H1 (cell line): Measurements from ENCODE around the gene CMIP. TPM values are rescaled to one million over a fixed set of nuclear protein-coding genes. Genes with fewer than 3 reads are reported as not detected.

Experiments used
- BACH1 ChIP-seq: IDR thresholded peaks from 2 replicates; pipeline ENCODE4 v1.6.1; 2012; ENCODE audit warnings: low read length, improper control_type of control experiment
- E2F6 ChIP-seq: IDR thresholded peaks from 2 replicates; pipeline ENCODE4 v1.6.1; 2012; ENCODE audit warnings: inconsistent platforms
- TAF1 ChIP-seq: IDR thresholded peaks from 2 replicates; pipeline ENCODE4 v1.6.1; 2011; ENCODE audit warnings: mild to moderate bottlenecking, low read depth, low read length
- polyA plus RNA-seq, 7 experiments: library from polyadenylated mRNA; depleted of rRNA in 3 of 7; stranded (reverse) in 5 of 7; unstranded in 2 of 7; fragments of >200 nt in 5 of 7; fragments of 200-250 nt in 2 of 7; gene quantifications; 1 replicate in 5 of 7; 2 replicates in 1 of 7; 4 replicates in 1 of 7; pipeline versions ENCODE4 v1.2.1 to v1.2.3, GENCODE V29; 2011 to 2013; ENCODE audit warnings: missing spikeins in 2 of 7, mixed read lengths in 2 of 7
- total RNA-seq: library from RNA; stranded (reverse); fragmentation: NEBNext Ultra II Directional; extraction: Animal tissue kit (Norgen Biotek cat#: 25700); gene quantifications from 2 replicates; pipeline ENCODE4 v1.2.1, GENCODE V29; 2021

Gene CMIP
- total and polyA plus RNA-seq, 2 of the 8 experiments (the other 6 are each of a cell fraction or from before 2014, with no cell fraction given): 7.9 to 53.2 TPM

GRCh38 chr16:81466356-81466980, 21.9 kb downstream of the CMIP start (continued):
- no peak for TF ChIP-seq E2F6
- no peak for TF ChIP-seq BACH1
- no peak for TF ChIP-seq TAF1
